Endodermal cell (in vitro differentiated cells): ENCODE data around the gene KIAA0040. TPM values are rescaled to one million over a fixed set of nuclear protein-coding genes. Genes with fewer than 3 reads are reported as not detected.

Experiments
- DNase-seq: peaks from one replicate; pipeline ENCODE4 v3.0.0-alpha.2; 2017
- H3K27ac ChIP-seq: 2 replicates; pipeline ENCODE4 v1.5.1; 2013; ENCODE audit warnings: mild to moderate bottlenecking, low read depth, low read length, moderate library complexity
- H3K27me3 ChIP-seq: 2 replicates; pipeline ENCODE4 v1.6.1; 2013; ENCODE audit warnings: mild to moderate bottlenecking, low read length, moderate library complexity; ENCODE audit not compliant: insufficient read depth, control insufficient read depth, poor library complexity, severe bottlenecking
- H3K36me3 ChIP-seq: 2 replicates; pipeline ENCODE4 v1.7.0; 2013; ENCODE audit warnings: mild to moderate bottlenecking, low read length, moderate library complexity; ENCODE audit not compliant: control insufficient read depth, insufficient read depth
- H3K4me1 ChIP-seq: one replicate; pipeline ENCODE4 v1.7.0; 2013; ENCODE audit warnings: low read length; ENCODE audit not compliant: control insufficient read depth, insufficient read depth
- H3K4me3 ChIP-seq: 2 replicates; pipeline ENCODE4 v1.5.1; 2013; ENCODE audit warnings: mild to moderate bottlenecking, low read length, moderate library complexity
- H3K9ac ChIP-seq: 2 replicates; pipeline ENCODE4 v1.6.1; 2013; ENCODE audit warnings: mild to moderate bottlenecking, low read length, moderate library complexity; ENCODE audit not compliant: poor library complexity, severe bottlenecking; ENCODE audit errors: extremely low read depth
- H3K9me3 ChIP-seq: 2 replicates; pipeline ENCODE4 v1.6.1; 2013; ENCODE audit warnings: mild to moderate bottlenecking, low read length, moderate library complexity; ENCODE audit not compliant: control insufficient read depth
- H3K27ac Mint-ChIP-seq: 2 replicates; pipeline ENCODE4 v1.8.0; 2020; ENCODE audit warnings: mixed read lengths
- H3K27me3 Mint-ChIP-seq: 2 replicates; pipeline ENCODE4 v1.8.0; 2021; ENCODE audit warnings: mild to moderate bottlenecking, mixed read lengths; ENCODE audit not compliant: insufficient read depth
- H3K36me3 Mint-ChIP-seq: 2 replicates; pipeline ENCODE4 v1.8.0; 2020; ENCODE audit warnings: low read depth, mixed read lengths
- H3K4me1 Mint-ChIP-seq: 2 replicates; pipeline ENCODE4 v1.8.0; 2020; ENCODE audit warnings: mixed read lengths
- H3K4me3 Mint-ChIP-seq: 2 replicates; pipeline ENCODE4 v1.8.0; 2020; ENCODE audit warnings: mild to moderate bottlenecking, moderate library complexity, mixed read lengths
- H3K9me3 Mint-ChIP-seq: 2 replicates; pipeline ENCODE4 v1.8.0; 2020; ENCODE audit warnings: mild to moderate bottlenecking, mixed read lengths
- WGBS, 2 experiments: methylation state at CpG; one replicate each; pipeline versions ENCODE4 v1.1.5 to v1.1.7; 2013; ENCODE audit warnings: missing lambda C conversion rate in 2 of 2, mixed read lengths in 1 of 2; ENCODE audit not compliant: insufficient coverage in 1 of 2, insufficient read length in 1 of 2; 5-methylcytosine and 5-hydroxymethylcytosine counted together
- total RNA-seq, 2 donors: library from RNA; stranded (reverse); fragmentation: NEBNext Ultra II Directional in 1 of 2; extraction: Animal tissue kit (Norgen Biotek cat#: 25700) in 1 of 2; gene quantifications; 2 replicates in 1 of 2; 3 replicates in 1 of 2; pipeline ENCODE4 v1.2.1, GENCODE V29; 2021
- TF ChIP-seq, protein P1 (sequence below): fragments of 200-600 bp; sonication (generic); conservative IDR thresholded peaks from 2 replicates; pipeline ENCODE4 v1.5.0; 2021; ENCODE audit warnings: antibody characterized with exemption, mild to moderate bottlenecking

Gene KIAA0040
- total RNA-seq, 2 donors from 2014 or later: 9.2 to 12.9 TPM

DNA sequence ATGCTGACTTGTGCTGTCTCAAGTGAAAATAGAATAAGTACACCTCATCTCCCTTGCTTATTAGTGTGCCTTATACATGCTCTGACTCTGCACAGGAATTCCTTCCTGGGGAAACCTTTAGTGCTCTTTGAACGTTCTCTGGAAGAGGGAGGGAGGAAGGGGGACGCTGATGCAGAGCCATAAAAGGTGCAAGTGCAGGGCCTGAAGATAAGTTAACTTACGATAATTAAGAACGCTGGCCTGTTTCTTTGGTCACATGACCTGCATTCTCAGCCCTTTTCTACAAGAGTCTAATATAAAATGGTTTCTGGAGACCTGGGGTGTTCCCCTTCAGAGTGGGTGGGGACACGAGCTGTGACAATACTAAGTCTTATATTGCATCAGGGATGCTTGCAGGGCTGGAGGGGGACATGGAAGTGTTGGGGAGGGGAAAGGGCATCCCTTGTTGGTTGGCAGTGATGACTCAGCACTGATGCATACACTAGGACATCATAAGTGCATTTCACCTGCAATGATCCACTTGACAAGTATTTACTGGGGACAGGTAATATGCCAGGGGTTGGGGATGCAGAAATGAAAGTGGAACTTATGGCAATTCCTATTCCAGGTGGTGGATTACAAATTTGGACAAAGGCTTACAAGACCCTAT lies 26.3 kb upstream of the KIAA0040 start:
- Histone ChIP-seq H3K4me1 (no peaks in the 10 kb centered on the region), H3K27me3 (no peaks in the 10 kb centered on the region), H3K9ac (no peak overlapping the region), H3K9me3 (peaks cover 3% of the 10 kb centered on the region), H3K27ac (no peak overlapping the region), H3K4me3 (no peak overlapping the region), H3K36me3 (no peaks in the 10 kb centered on the region)
- Mint-ChIP-seq H3K27ac (no peak overlapping the region), H3K4me3 (no peak overlapping the region), H3K9me3 (peaks cover 3% of the 10 kb centered on the region), H3K36me3 (no peaks in the 10 kb centered on the region), H3K4me1 (peaks cover 12% of the 10 kb centered on the region), H3K27me3 (no peaks in the 10 kb centered on the region)
- WGBS, 2 experiments: 91 to 95% methylated on average over 3 to 5 of the region's 5 CpGs
- TF ChIP-seq, protein P1, sequence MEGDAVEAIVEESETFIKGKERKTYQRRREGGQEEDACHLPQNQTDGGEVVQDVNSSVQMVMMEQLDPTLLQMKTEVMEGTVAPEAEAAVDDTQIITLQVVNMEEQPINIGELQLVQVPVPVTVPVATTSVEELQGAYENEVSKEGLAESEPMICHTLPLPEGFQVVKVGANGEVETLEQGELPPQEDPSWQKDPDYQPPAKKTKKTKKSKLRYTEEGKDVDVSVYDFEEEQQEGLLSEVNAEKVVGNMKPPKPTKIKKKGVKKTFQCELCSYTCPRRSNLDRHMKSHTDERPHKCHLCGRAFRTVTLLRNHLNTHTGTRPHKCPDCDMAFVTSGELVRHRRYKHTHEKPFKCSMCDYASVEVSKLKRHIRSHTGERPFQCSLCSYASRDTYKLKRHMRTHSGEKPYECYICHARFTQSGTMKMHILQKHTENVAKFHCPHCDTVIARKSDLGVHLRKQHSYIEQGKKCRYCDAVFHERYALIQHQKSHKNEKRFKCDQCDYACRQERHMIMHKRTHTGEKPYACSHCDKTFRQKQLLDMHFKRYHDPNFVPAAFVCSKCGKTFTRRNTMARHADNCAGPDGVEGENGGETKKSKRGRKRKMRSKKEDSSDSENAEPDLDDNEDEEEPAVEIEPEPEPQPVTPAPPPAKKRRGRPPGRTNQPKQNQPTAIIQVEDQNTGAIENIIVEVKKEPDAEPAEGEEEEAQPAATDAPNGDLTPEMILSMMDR: no peak
- DNase-seq: no peak

DNA sequence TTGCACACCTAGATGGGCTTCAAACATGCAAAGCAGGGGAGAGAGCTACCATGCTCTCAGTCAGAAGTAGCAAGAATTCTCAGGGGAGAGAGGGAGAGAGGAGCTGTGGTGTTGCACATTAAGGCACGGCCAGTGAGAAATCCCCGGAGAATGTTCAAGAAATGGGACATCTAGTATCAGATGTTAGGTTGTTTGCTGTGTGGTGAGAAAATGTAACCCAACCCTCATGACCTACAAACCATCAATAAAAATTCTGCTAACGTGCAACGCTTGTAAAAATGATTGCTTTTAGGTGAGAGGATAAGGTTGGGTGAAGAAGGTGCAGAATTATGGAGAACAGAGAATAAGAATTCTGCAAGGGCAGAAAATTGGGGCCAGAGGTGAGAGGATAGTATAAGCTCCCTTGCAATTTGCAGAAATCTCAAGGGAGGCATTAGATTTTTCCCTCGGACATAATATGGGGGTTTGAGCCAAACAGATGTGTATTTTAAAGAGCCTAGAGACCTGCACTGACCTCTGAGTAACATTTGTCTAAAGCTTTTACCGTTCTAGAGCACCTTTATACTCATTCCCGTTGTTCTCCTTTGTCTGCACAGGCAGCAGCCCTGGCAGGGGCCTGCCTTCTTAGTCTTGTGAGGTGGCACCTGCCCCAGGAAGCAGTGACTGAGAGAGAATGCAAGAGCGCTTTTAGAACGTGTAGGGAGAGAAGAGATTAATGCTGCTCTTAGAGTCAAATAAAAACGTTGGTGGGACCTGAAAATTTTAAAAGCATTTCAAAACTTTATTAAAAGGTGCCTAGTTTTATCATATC lies 25.4 kb upstream of the KIAA0040 start:
- peaks cover 9% of the 10 kb centered on the region for H3K9me3 Mint-ChIP-seq
- no peaks in the 10 kb centered on the region for H3K27me3 ChIP-seq
- peaks cover 9% of the 10 kb centered on the region for H3K9me3 ChIP-seq
- no peak overlapping the region for H3K4me3 ChIP-seq
- peaks cover 12% of the 10 kb centered on the region for H3K4me1 Mint-ChIP-seq
- H3K36me3 ChIP-seq: no peaks in the 10 kb centered on the region
- no peaks in the 10 kb centered on the region for H3K4me1 ChIP-seq
- peaks cover 4% of the 10 kb centered on the region for H3K27me3 Mint-ChIP-seq
- WGBS, 2 experiments: 81 to 83% methylated on average over 6 to 10 of the region's 10 CpGs
- DNase-seq: no peak
- no peak overlapping the region for H3K4me3 Mint-ChIP-seq
- no peak overlapping the region for H3K9ac ChIP-seq
- TF ChIP-seq, protein P1: no peak
- no peaks in the 10 kb centered on the region for H3K36me3 Mint-ChIP-seq
- H3K27ac ChIP-seq: no peak overlapping the region
- H3K27ac Mint-ChIP-seq: no peak overlapping the region

DNA sequence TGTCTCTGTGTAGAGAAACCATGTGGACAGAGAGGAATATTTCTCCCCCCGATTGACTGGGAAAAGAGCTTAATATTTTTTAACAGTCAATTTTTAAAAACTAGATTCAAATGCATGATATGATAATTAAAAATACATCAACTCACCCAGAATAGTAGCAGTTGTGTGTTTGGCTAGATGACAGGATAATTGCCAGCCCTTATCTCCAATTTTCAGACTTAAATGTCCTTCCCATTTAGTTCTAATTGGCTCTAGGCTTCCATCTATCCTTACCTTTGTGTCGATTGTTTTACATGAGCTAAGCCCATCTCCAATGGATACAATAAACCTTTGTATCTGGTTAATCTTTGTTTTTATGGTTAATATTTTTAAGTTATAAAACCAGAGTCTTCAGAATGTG lies 23.9 kb upstream of the KIAA0040 start:
- Mint-ChIP-seq H3K36me3 (no peaks in the 10 kb centered on the region), H3K9me3 (peaks cover 9% of the 10 kb centered on the region), H3K4me1 (peaks cover 3% of the 10 kb centered on the region), H3K4me3 (no peak overlapping the region), H3K27ac (no peak overlapping the region), H3K27me3 (peaks cover 4% of the 10 kb centered on the region)
- Histone ChIP-seq H3K27ac (no peak overlapping the region), H3K9me3 (peaks cover 9% of the 10 kb centered on the region), H3K4me3 (no peak overlapping the region), H3K27me3 (no peaks in the 10 kb centered on the region), H3K4me1 (no peaks in the 10 kb centered on the region), H3K9ac (no peak overlapping the region), H3K36me3 (no peaks in the 10 kb centered on the region)
- DNase-seq: no peak
- TF ChIP-seq, protein P1: no peak
- WGBS, 2 experiments: 100% methylated on average over 2 of the region's 2 CpGs; no CpG with 5 or more reads in 1 of the 2 experiments
